Measurements from ENCODE around the gene CXCL13.

- TF ChIP-seq, protein P1, sequence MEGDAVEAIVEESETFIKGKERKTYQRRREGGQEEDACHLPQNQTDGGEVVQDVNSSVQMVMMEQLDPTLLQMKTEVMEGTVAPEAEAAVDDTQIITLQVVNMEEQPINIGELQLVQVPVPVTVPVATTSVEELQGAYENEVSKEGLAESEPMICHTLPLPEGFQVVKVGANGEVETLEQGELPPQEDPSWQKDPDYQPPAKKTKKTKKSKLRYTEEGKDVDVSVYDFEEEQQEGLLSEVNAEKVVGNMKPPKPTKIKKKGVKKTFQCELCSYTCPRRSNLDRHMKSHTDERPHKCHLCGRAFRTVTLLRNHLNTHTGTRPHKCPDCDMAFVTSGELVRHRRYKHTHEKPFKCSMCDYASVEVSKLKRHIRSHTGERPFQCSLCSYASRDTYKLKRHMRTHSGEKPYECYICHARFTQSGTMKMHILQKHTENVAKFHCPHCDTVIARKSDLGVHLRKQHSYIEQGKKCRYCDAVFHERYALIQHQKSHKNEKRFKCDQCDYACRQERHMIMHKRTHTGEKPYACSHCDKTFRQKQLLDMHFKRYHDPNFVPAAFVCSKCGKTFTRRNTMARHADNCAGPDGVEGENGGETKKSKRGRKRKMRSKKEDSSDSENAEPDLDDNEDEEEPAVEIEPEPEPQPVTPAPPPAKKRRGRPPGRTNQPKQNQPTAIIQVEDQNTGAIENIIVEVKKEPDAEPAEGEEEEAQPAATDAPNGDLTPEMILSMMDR (IDR thresholded peaks at IDR 0.05) = no peak
- TF ChIP-seq POLR2A (IDR thresholded peaks at IDR 0.05) (no peak), EP300 (IDR thresholded peaks at IDR 0.05) (no peak)
Measured at GRCh38 chr4:77601614-77602187, 3.9 kb upstream of the CXCL13 start.
